Neural progenitor cell (in vitro differentiated cells): ENCODE data around the gene SPOCK1. TPM values are rescaled to one million over a fixed set of nuclear protein-coding genes. Genes with fewer than 3 reads are reported as not detected.

Experiments
- DNase-seq: peaks from one replicate; pipeline ENCODE4 v3.0.0-alpha.2; 2016; ENCODE audit warnings: low spot score
- H2AFZ ChIP-seq: fragments of 200-600 bp; sonication (generic); replicated peaks from 2 replicates; pipeline ENCODE4 v1.6.1; 2016; ENCODE audit warnings: antibody characterized with exemption
- H3F3A ChIP-seq: fragments of 200-600 bp; sonication (generic); 2 replicates; pipeline ENCODE4 v1.6.1; 2016; ENCODE audit warnings: antibody characterized with exemption, low read depth
- H3K27ac ChIP-seq: fragments of 200-600 bp; sonication (generic); 2 replicates; pipeline ENCODE4 v1.5.1; 2016; ENCODE audit warnings: mild to moderate bottlenecking
- H3K27me3 ChIP-seq: fragments of 200-600 bp; sonication (generic); 2 replicates; pipeline ENCODE4 v1.6.1; 2016; ENCODE audit warnings: mild to moderate bottlenecking, moderate library complexity
- H3K36me3 ChIP-seq: fragments of 200-600 bp; sonication (generic); 2 replicates; pipeline ENCODE4 v1.5.1; 2016
- H3K4me1 ChIP-seq: fragments of 200-600 bp; sonication (generic); 2 replicates; pipeline ENCODE4 v1.6.1; 2016; ENCODE audit warnings: mixed run types
- H3K4me2 ChIP-seq: fragments of 200-600 bp; sonication (generic); 2 replicates; pipeline ENCODE4 v1.6.1; 2016
- H3K4me3 ChIP-seq: fragments of 200-600 bp; sonication (generic); 2 replicates; pipeline ENCODE4 v1.5.1; 2016
- H3K79me2 ChIP-seq: fragments of 200-600 bp; sonication (generic); 2 replicates; pipeline ENCODE4 v1.6.1; 2016; ENCODE audit warnings: low read depth
- H3K9ac ChIP-seq: fragments of 200-600 bp; sonication (generic); 2 replicates; pipeline ENCODE4 v1.6.1; 2016
- H3K9me3 ChIP-seq: fragments of 200-600 bp; sonication (generic); 2 replicates; pipeline ENCODE4 v1.5.1; 2016; ENCODE audit warnings: low read depth
- H4K20me1 ChIP-seq: fragments of 200-600 bp; sonication (generic); 2 replicates; pipeline ENCODE4 v1.6.1; 2016; ENCODE audit warnings: low read depth
- H3K27ac Mint-ChIP-seq: 3 replicates; pipeline ENCODE4 v1.8.0; 2021; ENCODE audit warnings: mixed read lengths
- H3K27me3 Mint-ChIP-seq: 2 replicates; pipeline ENCODE4 v1.8.0; 2022; ENCODE audit warnings: low read depth, mild to moderate bottlenecking, inconsistent platforms, moderate library complexity, mixed read lengths; ENCODE audit not compliant: insufficient read depth
- H3K36me3 Mint-ChIP-seq: 3 replicates; pipeline ENCODE4 v1.8.0; 2021; ENCODE audit warnings: mixed read lengths
- H3K4me1 Mint-ChIP-seq: 3 replicates; pipeline ENCODE4 v1.8.0; 2021; ENCODE audit warnings: mixed read lengths
- H3K4me3 Mint-ChIP-seq: 3 replicates; pipeline ENCODE4 v1.8.0; 2021; ENCODE audit warnings: mild to moderate bottlenecking, moderate library complexity, mixed read lengths
- H3K9me3 Mint-ChIP-seq: 3 replicates; pipeline ENCODE4 v1.8.0; 2020; ENCODE audit warnings: mixed read lengths
- EZH2 ChIP-seq: fragments of 200-600 bp; sonication (generic); IDR thresholded peaks from 2 replicates; pipeline ENCODE4 v1.6.1; 2017; ENCODE audit warnings: antibody characterized with exemption, mild to moderate bottlenecking, moderate library complexity
- EZH2phosphoT487 ChIP-seq: fragments of 200-600 bp; sonication (generic); IDR thresholded peaks from 2 replicates; pipeline ENCODE4 v1.6.1; 2017; ENCODE audit warnings: antibody characterized with exemption
- total RNA-seq: library from RNA; depleted of rRNA; stranded (reverse); fragments of >200 nt; gene quantifications from 2 replicates; pipeline ENCODE4 v1.2.3, GENCODE V29; 2015; ENCODE audit warnings: low replicate concordance
- TF ChIP-seq, protein P1 (sequence below): fragments of 200-600 bp; sonication (generic); IDR thresholded peaks from 2 replicates; pipeline ENCODE4 v1.5.1; 2017; ENCODE audit warnings: antibody characterized with exemption, mild to moderate bottlenecking

Gene SPOCK1
- total RNA-seq, 1 donor from 2014 or later: 6.9 TPM

DNA sequence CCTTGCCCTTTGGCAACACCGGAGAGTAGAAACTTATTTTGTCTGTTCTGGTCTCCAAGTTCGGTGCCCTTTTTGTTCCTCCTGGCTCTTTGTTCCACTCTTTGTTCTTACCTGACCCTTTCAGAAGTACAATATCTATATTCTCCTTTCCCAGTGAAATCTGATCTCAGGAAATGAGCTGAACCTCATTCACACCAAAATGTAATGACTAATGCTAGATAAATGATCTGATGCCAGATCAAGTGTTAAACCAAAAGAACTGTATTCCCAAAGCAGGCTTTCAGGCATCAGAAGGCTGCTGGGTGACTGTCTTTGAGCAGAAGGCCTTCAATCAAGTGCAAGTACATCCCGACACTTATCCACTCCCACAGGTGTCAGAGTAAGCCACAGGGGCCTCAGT is 156.4 kb downstream of the SPOCK1 start:
- no peaks in the 10 kb centered on the region for H3K9me3 ChIP-seq
- H3K27ac ChIP-seq: no peak overlapping the region
- no peak overlapping the region for H3K4me3 ChIP-seq
- DNase-seq: no peak
- Mint-ChIP-seq H3K27ac (no peak overlapping the region), H3K36me3 (no peaks in the 10 kb centered on the region), H3K4me1 (peaks cover 26% of the 10 kb centered on the region), H3K9me3 (peaks cover 5% of the 10 kb centered on the region), H3K4me3 (no peak overlapping the region), H3K27me3 (peaks cover 2% of the 10 kb centered on the region)
- H2AFZ ChIP-seq: no peak overlapping the region
- H4K20me1 ChIP-seq: no peaks in the 10 kb centered on the region
- no peaks in the 10 kb centered on the region for H3K36me3 ChIP-seq
- H3K9ac ChIP-seq: no peak overlapping the region
- peaks cover 14% of the 10 kb centered on the region for H3F3A ChIP-seq
- H3K4me2 ChIP-seq: no peak overlapping the region
- no peaks in the 10 kb centered on the region for H3K27me3 ChIP-seq
- TF ChIP-seq, protein P1, sequence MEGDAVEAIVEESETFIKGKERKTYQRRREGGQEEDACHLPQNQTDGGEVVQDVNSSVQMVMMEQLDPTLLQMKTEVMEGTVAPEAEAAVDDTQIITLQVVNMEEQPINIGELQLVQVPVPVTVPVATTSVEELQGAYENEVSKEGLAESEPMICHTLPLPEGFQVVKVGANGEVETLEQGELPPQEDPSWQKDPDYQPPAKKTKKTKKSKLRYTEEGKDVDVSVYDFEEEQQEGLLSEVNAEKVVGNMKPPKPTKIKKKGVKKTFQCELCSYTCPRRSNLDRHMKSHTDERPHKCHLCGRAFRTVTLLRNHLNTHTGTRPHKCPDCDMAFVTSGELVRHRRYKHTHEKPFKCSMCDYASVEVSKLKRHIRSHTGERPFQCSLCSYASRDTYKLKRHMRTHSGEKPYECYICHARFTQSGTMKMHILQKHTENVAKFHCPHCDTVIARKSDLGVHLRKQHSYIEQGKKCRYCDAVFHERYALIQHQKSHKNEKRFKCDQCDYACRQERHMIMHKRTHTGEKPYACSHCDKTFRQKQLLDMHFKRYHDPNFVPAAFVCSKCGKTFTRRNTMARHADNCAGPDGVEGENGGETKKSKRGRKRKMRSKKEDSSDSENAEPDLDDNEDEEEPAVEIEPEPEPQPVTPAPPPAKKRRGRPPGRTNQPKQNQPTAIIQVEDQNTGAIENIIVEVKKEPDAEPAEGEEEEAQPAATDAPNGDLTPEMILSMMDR: no peak
- TF ChIP-seq EZH2phosphoT487 (no peak), EZH2 (no peak)
- no peaks in the 10 kb centered on the region for H3K79me2 ChIP-seq
- peaks cover 21% of the 10 kb centered on the region for H3K4me1 ChIP-seq

DNA sequence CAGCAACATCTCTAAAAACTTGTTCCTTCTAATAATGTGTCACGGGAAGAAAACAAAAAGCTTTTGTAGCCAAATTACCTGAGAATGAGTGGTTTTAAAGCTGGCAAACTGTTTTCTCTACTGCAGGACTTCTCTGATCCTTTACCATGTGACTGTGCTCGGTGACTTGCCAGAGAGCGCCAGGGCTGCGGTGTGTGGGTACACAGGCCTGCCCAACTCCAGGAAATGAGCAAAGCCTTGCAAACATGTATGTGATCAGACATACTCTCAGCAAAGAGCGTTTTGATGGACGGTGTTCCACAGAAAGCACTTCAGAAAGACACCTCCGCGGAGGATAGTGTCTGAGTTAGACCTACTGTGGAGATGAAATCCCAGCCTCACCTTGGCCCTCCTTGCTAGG is 157.3 kb downstream of the SPOCK1 start:
- Mint-ChIP-seq H3K27me3 (peaks cover 4% of the 10 kb centered on the region), H3K36me3 (no peaks in the 10 kb centered on the region), H3K4me3 (no peak overlapping the region), H3K9me3 (peaks cover 5% of the 10 kb centered on the region), H3K4me1 (peaks cover 22% of the 10 kb centered on the region), H3K27ac (no peak overlapping the region)
- Histone ChIP-seq H3K4me3 (no peak overlapping the region), H3K36me3 (no peaks in the 10 kb centered on the region), H3K27ac (no peak overlapping the region), H4K20me1 (no peaks in the 10 kb centered on the region), H3K27me3 (no peaks in the 10 kb centered on the region), H3K4me1 (peaks cover 20% of the 10 kb centered on the region), H2AFZ (no peak overlapping the region), H3K9ac (no peak overlapping the region), H3K4me2 (no peak overlapping the region), H3K79me2 (no peaks in the 10 kb centered on the region), H3F3A (peaks cover 13% of the 10 kb centered on the region), H3K9me3 (no peaks in the 10 kb centered on the region)
- no peak for DNase-seq
- TF ChIP-seq EZH2phosphoT487 (no peak), EZH2 (no peak)
- TF ChIP-seq, protein P1: no peak

DNA sequence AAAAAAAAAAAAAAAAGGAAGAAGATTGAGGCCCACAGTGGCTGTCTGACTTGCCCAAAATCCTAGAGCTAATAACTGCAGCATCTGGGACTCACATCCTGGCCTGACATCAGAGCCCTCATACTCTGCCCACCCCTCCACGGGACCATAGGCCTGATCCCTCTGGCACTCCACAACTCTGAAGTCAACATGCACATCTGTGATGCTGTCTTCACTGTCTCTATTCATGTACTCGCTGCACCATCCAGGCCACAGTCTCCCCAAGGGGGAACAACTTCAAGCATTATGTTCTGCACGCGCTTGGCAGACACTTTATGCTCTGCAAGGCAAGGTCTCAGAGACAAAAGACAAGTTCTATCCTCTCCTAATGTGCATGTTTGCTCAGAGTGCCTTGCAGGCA is 158.2 kb downstream of the SPOCK1 start:
- TF ChIP-seq EZH2phosphoT487 (no peak), EZH2 (no peak)
- TF ChIP-seq, protein P1: no peak
- H3K9me3 ChIP-seq: no peaks in the 10 kb centered on the region
- no peak for DNase-seq
- no peaks in the 10 kb centered on the region for H3K27me3 ChIP-seq
- H3K9ac ChIP-seq: no peak overlapping the region
- H3K4me3 ChIP-seq: no peak overlapping the region
- peaks cover 6% of the 10 kb centered on the region for H3F3A ChIP-seq
- no peaks in the 10 kb centered on the region for H3K79me2 ChIP-seq
- H3K27ac ChIP-seq: no peak overlapping the region
- Mint-ChIP-seq H3K9me3 (peaks cover 5% of the 10 kb centered on the region), H3K36me3 (no peaks in the 10 kb centered on the region), H3K27me3 (peaks cover 3% of the 10 kb centered on the region), H3K4me3 (no peak overlapping the region), H3K27ac (no peak overlapping the region), H3K4me1 (peaks cover 12% of the 10 kb centered on the region)
- H4K20me1 ChIP-seq: no peaks in the 10 kb centered on the region
- peaks cover 10% of the 10 kb centered on the region for H3K4me1 ChIP-seq
- H3K4me2 ChIP-seq: no peak overlapping the region
- no peak overlapping the region for H2AFZ ChIP-seq
- H3K36me3 ChIP-seq: no peaks in the 10 kb centered on the region
